ENCODE measurements around the gene UBQLN3.

Gene UBQLN3

GRCh38 chr11:5536482-5536881 is 26.7 kb upstream of the UBQLN3 start:
- no peak for TF ChIP-seq PAX5 (IDR thresholded peaks at IDR 0.05; ENCODE audit: insufficient read depth, low read length, severe bottlenecking)
- no peak for TF ChIP-seq SPI1 (IDR thresholded peaks at IDR 0.05; ENCODE audit: low read depth, low read length)
- TF ChIP-seq POLR2A (IDR thresholded peaks at IDR 0.05; ENCODE audit: low read depth, low read length): no peak
- TF ChIP-seq POU2F2 (IDR thresholded peaks at IDR 0.05; ENCODE audit: low read depth, low read length): no peak
- no peak for TF ChIP-seq TAF1 (IDR thresholded peaks at IDR 0.05; ENCODE audit: low read depth, low read length)
- TF ChIP-seq POLR2AphosphoS5 (IDR thresholded peaks at IDR 0.05; ENCODE audit: low read depth, low read length): no peak
- no peak for FAIRE-seq

GRCh38 chr11:5534046-5534445 is 24.3 kb upstream of the UBQLN3 start:
- FAIRE-seq (no peak), DNase-seq (ENCODE audit: insufficient read length, low spot score) (no peak)
- no peak for TF ChIP-seq POU2F2 (IDR thresholded peaks at IDR 0.05; ENCODE audit: low read depth, low read length)
- no peak for TF ChIP-seq POLR2AphosphoS5 (IDR thresholded peaks at IDR 0.05; ENCODE audit: low read depth, low read length)
- TF ChIP-seq SPI1 (IDR thresholded peaks at IDR 0.05; ENCODE audit: low read depth, low read length): no peak
- TF ChIP-seq PAX5 (IDR thresholded peaks at IDR 0.05; ENCODE audit: insufficient read depth, low read length, severe bottlenecking): no peak
- TF ChIP-seq TAF1 (IDR thresholded peaks at IDR 0.05; ENCODE audit: low read depth, low read length): no peak
- TF ChIP-seq POLR2A (IDR thresholded peaks at IDR 0.05; ENCODE audit: low read depth, low read length): no peak

More at GRCh38 chr11:5536482-5536881, 26.7 kb upstream of the UBQLN3 start:
- DNase-seq (ENCODE audit: insufficient read length, low spot score): no peak

- TF ChIP-seq PAX5 (IDR thresholded peaks at IDR 0.05; ENCODE audit: insufficient read depth, low read length, severe bottlenecking) (no peak), TAF1 (IDR thresholded peaks at IDR 0.05; ENCODE audit: low read depth, low read length) (no peak)
- DNase-seq (ENCODE audit: insufficient read length, low spot score) (no peak), FAIRE-seq (no peak)
Measured at GRCh38 chr11:5531053-5531831, 21.5 kb upstream of the UBQLN3 start.

DNA sequence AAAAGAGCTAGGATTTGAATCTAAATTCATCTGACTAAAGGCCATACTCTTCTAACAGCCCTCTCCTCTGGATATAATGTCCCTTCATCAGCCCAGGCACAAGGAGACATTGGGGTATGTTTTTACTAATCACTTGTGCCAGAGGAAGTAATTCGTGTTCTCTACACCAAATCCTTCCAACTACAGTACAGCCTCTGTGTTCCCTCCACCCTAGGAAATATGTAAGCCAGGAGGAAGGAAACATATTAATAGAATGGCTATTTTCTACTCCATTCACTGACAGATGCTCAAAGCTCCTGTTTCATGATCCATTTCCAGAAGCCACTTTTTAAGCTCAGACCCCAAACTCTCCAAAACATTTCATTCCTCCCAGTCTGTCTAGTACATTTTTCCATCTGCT is 18.7 kb upstream of the UBQLN3 start:
- TF ChIP-seq POLR2AphosphoS5 (IDR thresholded peaks at IDR 0.05; ENCODE audit: low read depth, low read length) (no peak), PAX5 (IDR thresholded peaks at IDR 0.05; ENCODE audit: insufficient read depth, low read length, severe bottlenecking) (no peak), TAF1 (IDR thresholded peaks at IDR 0.05; ENCODE audit: low read depth, low read length) (no peak), POLR2A (IDR thresholded peaks at IDR 0.05; ENCODE audit: low read depth, low read length) (no peak), SPI1 (IDR thresholded peaks at IDR 0.05; ENCODE audit: low read depth, low read length) (no peak), POU2F2 (IDR thresholded peaks at IDR 0.05; ENCODE audit: low read depth, low read length) (no peak)
- no peak for FAIRE-seq
- no peak for DNase-seq (ENCODE audit: insufficient read length, low spot score)

DNA sequence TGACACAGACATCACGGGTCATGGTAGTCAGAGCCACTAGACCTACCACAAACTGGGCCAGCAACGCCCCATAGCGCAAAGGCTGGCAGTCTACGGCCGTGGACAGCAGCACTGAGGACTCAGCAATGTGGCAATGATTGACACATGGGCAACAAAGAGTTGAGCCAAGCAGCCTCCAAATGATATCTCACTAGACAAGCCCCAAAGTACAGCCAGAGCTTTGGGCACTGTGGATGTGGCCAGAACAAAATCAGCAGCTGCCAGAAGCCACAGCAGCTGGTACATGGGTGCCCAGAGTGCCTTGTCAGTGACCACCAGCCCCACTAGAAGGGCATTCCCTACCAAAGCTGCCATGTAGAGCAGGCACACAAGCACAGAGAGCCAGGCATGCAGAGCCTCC is 18.0 kb upstream of the UBQLN3 start:
- TF ChIP-seq SPI1 (IDR thresholded peaks at IDR 0.05; ENCODE audit: low read depth, low read length): no peak
- no peak for FAIRE-seq
- no peak for DNase-seq (ENCODE audit: insufficient read length, low spot score)

DNA sequence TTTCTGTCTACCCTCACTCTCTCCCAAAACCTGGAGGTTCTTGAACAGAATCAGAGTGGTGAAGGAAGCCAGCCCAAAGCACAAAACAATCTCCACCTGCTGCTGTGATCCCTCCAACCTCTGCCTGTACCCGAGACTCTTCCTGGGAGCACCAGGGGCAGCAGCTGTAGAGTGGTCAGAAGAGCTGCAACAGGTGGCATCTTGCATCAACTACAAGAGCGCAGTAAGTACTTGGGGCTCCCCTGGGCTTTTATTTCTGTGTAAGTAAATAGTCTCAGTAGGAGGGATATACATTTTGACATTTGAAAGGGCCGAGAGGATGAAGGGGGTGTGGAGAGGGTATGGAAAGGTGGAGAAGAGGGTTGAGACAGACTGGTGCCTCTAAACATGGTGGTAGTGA is 15.0 kb upstream of the UBQLN3 start:
- no peak for FAIRE-seq
- no peak for DNase-seq (ENCODE audit: insufficient read length, low spot score)
- TF ChIP-seq POU2F2 (IDR thresholded peaks at IDR 0.05; ENCODE audit: low read depth, low read length) (no peak), TAF1 (IDR thresholded peaks at IDR 0.05; ENCODE audit: low read depth, low read length) (no peak), PAX5 (IDR thresholded peaks at IDR 0.05; ENCODE audit: insufficient read depth, low read length, severe bottlenecking) (no peak), POLR2A (IDR thresholded peaks at IDR 0.05; ENCODE audit: low read depth, low read length) (no peak), SPI1 (IDR thresholded peaks at IDR 0.05; ENCODE audit: low read depth, low read length) (no peak), POLR2AphosphoS5 (IDR thresholded peaks at IDR 0.05; ENCODE audit: low read depth, low read length) (no peak)

- DNase-seq (ENCODE audit: insufficient read length, low spot score) (no peak), FAIRE-seq (no peak)
- TF ChIP-seq SPI1 (IDR thresholded peaks at IDR 0.05; ENCODE audit: low read depth, low read length) (no peak), POU2F2 (IDR thresholded peaks at IDR 0.05; ENCODE audit: low read depth, low read length) (no peak), TAF1 (IDR thresholded peaks at IDR 0.05; ENCODE audit: low read depth, low read length) (no peak), PAX5 (IDR thresholded peaks at IDR 0.05; ENCODE audit: insufficient read depth, low read length, severe bottlenecking) (no peak)
Measured at GRCh38 chr11:5522308-5522707, 12.6 kb upstream of the UBQLN3 start.

GRCh38 chr11:5521540-5521939 is 11.8 kb upstream of the UBQLN3 start:
- FAIRE-seq (no peak), DNase-seq (ENCODE audit: insufficient read length, low spot score) (no peak)
- no peak for TF ChIP-seq PAX5 (IDR thresholded peaks at IDR 0.05; ENCODE audit: insufficient read depth, low read length, severe bottlenecking)
- TF ChIP-seq TAF1 (IDR thresholded peaks at IDR 0.05; ENCODE audit: low read depth, low read length): no peak
- no peak for TF ChIP-seq POLR2AphosphoS5 (IDR thresholded peaks at IDR 0.05; ENCODE audit: low read depth, low read length)

DNA sequence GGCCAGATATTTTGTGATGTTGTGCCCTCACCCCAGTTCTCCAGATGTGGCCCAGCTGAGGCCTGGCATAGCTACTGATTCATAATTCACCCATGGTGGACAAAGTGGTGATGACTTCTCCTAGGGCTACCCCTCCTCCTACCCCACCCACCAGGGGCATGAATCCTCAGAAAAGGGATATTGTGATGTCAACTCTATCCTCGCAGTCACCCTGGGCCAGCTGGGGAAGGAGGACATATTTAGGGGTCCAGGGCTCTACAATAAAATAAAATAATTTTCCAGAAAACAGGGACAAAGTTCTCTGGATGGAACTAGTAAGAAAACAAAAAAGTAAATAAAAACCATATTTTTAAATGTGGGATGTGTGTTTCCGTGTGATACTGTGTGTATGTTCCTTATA is 6.8 kb upstream of the UBQLN3 start, which contains the start of gene UBQLNL:
TSS of gene UBQLNL (minus strand) at position 101 of the 400 bp plus-strand sequence. CDS start 258 bp downstream, outside the sequence.
- DNase-seq (ENCODE audit: insufficient read length, low spot score) (no peak), FAIRE-seq (no peak)
- TF ChIP-seq PAX5 (IDR thresholded peaks at IDR 0.05; ENCODE audit: insufficient read depth, low read length, severe bottlenecking): no peak

GRCh38 chr11:5514841-5515240 is 5.1 kb upstream of the UBQLN3 start:
- DNase-seq (ENCODE audit: insufficient read length, low spot score): no peak
- no peak for FAIRE-seq
- TF ChIP-seq POU2F2 (IDR thresholded peaks at IDR 0.05; ENCODE audit: low read depth, low read length) (no peak), PAX5 (IDR thresholded peaks at IDR 0.05; ENCODE audit: insufficient read depth, low read length, severe bottlenecking) (no peak), POLR2AphosphoS5 (IDR thresholded peaks at IDR 0.05; ENCODE audit: low read depth, low read length) (no peak), POLR2A (IDR thresholded peaks at IDR 0.05; ENCODE audit: low read depth, low read length) (no peak), SPI1 (IDR thresholded peaks at IDR 0.05; ENCODE audit: low read depth, low read length) (no peak), TAF1 (IDR thresholded peaks at IDR 0.05; ENCODE audit: low read depth, low read length) (no peak)

Measured in GM12891 (cell line).